Stimulated activated CD4-positive, alpha-beta T cell treated with anti-CD3 and anti-CD28 coated beads, Interleukin-2, amount 100 ng/mL, for 48 hours (primary cell): ENCODE measurements around the gene SLIT3.

Experiments used
- DNase-seq, 2 donors: peaks; one replicate each; pipeline ENCODE4 v3.0.0-alpha.2; 2020

Gene SLIT3

DNA sequence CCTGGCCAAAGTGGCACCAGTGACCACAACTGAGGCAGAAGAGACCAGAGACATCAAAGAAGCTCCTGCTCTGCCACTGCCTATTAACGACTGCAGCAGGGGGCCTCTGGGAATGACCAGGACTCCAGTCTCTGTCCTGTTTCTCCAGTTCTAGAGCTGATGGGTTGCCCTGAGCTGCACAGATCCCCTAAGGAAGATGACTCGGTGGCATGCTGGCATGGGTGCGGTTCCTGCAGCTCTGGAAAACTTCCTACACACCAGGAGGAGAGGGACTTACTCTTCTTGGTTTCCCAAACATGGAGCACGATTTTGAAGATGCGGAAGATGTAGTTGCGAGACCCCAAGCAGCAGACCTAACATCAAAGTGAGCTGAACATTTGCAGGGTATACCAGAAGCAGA, 2.7 kb downstream of the SLIT3 start:
- DNase-seq, result no peak

GRCh38 chr5:169296419-169297143, 4.4 kb downstream of the SLIT3 start:
- no peak for DNase-seq

- no peak for DNase-seq
Observed at GRCh38 chr5:169295306-169295705, 5.6 kb downstream of the SLIT3 start.

- DNase-seq, result no peak
Observed at GRCh38 chr5:169294621-169295020, 6.3 kb downstream of the SLIT3 start.

- DNase-seq, result no peak
Observed at GRCh38 chr5:169291877-169292276, 9.1 kb downstream of the SLIT3 start.

GRCh38 chr5:169290895-169291294, 10.0 kb downstream of the SLIT3 start:
- no peak for DNase-seq

GRCh38 chr5:169289520-169289919, 11.4 kb downstream of the SLIT3 start:
- no peak for DNase-seq

GRCh38 chr5:169288066-169288930, 12.6 kb downstream of the SLIT3 start:
- DNase-seq, result no peak

DNA sequence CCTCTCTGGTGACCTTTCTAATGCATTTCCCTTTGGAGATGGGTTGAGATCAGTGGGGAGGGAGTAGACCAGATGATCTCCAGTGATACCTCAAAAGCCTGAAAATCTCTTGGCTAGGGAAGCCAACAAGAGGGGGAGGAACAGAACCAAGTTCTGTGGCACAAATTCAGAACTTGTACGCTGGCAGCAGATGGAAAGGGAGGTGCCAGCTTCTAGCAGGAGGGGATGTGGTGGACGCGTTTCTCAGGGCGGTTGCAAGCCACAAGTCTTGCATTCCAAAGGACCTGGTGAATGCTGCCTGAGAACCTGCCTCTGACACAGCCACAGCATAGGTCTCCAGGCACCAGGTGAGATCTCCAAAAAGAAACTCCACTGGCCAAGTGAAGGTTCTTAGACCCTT, 13.4 kb downstream of the SLIT3 start:
- no peak for DNase-seq

DNA sequence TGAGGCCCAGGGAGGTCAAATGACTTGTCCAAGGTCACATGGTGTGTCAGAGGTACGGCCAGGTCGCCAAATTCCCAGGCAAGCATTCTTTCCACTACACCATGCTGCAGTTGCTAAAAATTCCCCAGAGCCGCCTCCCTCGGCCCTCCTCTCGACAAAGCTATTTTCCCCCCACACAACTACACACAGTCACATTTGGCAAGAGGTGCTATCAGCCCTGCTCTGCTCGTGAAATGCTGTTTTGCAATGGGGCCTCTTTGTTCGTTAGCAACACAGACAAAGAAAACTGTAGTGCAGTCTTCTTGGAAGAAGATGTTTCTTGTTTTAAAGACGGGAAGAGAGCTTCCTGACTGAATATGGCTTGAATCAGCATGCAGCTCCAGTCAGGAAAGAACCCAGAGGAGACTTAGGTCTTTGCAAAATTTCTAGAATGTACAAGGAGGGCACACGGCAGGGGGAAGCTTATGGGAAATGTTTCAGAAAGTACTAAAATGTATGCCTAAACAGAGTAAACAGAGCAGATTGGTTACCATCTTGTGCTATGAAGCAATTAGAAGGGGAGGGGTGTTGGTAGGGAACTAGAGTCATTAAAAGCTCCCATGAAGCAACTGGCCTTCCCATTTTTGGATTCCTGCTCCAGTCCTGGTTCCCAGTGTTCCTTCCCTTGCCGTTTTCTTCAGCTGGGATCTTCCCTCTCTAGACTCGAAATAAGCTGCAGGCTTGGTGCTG, 14.2 kb downstream of the SLIT3 start:
- DNase-seq, result no peak

- no peak for DNase-seq
Observed at GRCh38 chr5:169283887-169284286, 17.1 kb downstream of the SLIT3 start.

- no peak for DNase-seq
Observed at GRCh38 chr5:169281625-169282024, 19.3 kb downstream of the SLIT3 start.

DNA sequence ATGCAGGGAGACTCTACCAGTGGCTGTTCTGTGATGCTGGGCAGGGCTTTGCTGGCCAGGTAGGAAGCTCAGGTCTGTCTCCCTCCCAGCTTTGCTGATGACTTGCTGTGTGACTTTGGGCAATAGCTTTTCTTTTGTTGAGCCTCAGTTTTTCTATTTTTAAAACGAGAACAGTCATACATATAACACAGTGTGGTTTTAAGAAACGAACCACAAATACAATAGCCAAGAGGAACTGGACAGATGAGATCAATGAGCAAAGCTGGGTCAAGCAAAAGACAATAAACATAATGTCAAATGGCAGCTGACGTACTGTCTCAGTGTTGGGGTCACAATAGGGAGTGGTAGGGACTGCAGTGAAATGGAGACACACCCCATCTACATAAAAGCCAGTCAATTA, 20.2 kb downstream of the SLIT3 start:
- no peak for DNase-seq

DNA sequence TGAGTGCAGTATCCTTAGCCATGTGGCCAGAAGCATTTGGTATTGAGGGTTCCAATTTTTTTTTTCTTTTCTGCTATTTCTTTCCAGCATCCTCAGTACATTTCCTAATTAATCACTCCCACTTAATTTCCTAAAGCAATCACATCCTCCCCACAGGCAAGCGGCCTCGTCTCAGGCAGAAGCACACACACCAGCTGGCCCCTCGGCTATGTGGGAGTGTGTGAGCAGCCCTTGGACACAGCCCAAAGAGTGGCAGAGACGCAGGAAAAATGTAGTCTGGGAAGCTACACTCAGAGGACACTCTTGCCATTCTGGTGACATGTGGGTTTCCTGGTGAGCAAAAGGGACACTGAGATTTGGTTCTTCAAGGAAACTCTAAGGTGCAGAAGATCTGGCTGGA, 20.7 kb downstream of the SLIT3 start:
- DNase-seq, result no peak

DNA sequence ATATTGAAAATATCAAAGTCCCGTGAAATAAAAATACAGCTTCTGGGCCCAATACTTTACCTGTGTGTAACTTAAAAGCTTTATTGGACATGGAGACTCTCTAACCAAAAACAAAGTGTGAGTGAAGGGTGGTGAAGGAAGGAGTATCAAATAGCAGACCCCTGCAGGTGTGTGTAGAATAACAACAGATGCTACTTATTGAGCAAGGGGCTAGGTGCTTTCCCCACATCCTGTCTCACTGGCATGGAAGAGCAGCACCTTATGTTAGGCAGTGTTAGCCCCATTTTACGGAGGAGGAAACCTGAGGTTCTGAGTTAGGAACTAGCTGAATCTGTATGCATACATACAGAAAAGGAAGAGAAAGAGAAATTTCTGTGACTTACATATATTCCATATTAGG, 21.8 kb downstream of the SLIT3 start:
- no peak for DNase-seq

DNA sequence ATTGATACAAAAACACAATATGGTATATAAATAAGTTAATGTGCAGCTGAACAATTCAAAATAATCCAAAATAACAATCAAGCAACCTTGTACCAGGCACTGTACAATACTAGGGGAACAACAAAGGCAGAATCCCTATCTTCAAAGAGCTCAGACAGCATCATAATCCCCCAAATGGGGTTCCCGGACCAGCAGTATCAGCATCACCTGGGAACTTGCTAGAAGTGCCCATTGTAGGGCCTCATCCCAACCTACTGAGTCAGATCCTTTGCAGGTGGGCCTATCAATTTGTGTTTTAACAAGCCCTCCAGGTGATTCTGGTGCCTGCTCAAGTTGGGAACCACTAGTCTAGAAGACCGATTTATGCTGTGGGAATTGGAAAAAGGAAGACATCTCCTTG, 27.1 kb downstream of the SLIT3 start:
- no peak for DNase-seq

DNA sequence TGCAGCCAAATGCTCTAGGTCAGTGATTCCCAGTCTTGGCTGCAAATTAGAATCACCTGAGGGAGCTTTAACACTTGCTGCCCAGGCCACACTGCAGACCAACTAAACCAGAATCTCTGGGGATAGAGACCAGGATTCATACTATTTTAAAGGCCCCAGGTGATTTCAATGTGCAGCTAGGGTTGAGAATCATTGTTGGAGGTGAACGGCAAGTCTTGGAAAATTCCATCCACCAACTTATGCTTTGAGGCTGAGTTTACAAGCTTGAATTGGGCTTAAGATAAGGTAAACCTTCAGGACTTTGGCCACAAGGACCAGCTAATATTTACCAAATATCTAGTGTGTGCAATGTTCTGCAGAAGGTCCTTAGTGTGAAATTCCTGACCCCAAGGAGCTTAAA, 27.5 kb downstream of the SLIT3 start:
- DNase-seq, result no peak

DNA sequence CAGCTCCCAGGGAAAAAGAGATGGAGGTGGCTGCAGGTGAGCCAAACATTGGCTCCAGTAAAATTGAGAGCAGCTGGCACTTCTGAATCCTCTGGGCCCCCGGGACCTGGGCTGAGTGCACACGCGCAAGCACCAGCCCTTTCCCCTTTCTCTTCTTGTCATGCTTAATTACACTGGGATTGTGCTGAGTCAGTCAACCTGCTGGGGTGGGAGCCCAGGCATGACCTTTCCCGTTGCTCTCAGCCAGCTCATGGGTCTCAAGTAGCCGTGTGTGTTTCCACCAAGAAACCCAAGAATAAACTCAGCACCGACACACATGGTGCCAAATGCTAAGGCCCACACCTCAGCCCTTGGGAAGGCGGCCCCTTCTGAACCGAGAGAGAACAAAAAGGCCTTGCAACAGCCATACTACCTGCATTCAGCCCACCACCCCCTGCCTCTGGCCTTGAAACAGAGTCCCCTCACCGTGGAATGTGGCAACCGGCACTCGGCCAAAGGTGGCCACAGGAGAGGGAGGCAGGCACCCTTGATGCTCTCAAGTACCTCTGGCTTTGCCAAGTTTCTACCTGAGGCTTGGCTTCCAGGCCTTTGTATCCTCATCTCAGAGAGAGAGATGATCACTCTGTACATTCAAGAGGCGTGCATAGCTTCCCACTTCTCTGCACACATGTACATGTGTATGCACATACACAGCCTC, 28.1 kb downstream of the SLIT3 start:
- DNase-seq, result no peak

- no peak for DNase-seq
Observed at GRCh38 chr5:169272111-169272510, 28.8 kb downstream of the SLIT3 start.

- DNase-seq, result no peak
Observed at GRCh38 chr5:169270827-169271226, 30.1 kb downstream of the SLIT3 start.

DNA sequence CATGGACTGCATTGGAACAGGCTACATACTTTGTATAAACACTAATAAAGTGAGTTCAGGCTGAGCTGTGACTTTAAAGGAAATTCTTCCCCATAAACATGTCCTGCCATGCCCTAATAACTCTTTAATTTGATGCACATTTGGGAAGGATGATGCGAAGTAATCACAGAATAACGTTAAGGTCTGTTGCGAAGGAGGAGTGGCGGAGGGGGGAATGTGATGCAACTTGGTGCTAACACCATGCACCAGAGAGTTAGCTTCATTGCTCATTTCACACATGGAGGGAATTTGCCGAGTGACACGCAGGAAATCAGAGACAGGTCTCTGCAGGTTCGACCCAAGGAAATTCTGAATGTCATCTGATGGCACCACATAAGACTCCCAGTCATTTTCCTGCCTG, 32.9 kb downstream of the SLIT3 start:
- no peak for DNase-seq

- no peak for DNase-seq
Observed at GRCh38 chr5:169265888-169266287, 35.1 kb downstream of the SLIT3 start.

- DNase-seq, result no peak
Observed at GRCh38 chr5:169263591-169263990, 37.3 kb downstream of the SLIT3 start.
